ENCODE measurements around the gene MEGF6.

MEGF6 gene

DNA sequence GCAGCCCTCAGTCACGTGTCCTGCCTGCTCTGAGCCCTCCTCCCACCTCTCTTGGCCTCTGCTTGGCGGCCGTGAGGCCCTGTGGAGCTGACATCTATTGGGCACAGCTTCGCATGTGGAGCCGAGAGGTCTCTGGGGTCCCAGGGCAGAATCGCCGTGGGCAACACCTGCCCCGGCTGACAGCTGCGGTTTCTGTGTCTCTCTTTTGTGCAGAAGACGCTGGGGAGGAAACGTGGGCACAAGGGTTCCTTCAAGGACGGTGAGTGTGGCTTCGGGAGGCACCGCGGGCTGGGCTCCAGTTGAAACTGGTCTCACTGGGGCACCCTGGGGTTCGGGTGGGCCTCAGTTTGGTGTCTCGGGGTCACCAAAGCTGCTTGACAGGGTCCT, 145.4 kb downstream of the MEGF6 start:
- ChIA-PET POLR2A (no interaction called here), CTCF (no interaction called here)

DNA sequence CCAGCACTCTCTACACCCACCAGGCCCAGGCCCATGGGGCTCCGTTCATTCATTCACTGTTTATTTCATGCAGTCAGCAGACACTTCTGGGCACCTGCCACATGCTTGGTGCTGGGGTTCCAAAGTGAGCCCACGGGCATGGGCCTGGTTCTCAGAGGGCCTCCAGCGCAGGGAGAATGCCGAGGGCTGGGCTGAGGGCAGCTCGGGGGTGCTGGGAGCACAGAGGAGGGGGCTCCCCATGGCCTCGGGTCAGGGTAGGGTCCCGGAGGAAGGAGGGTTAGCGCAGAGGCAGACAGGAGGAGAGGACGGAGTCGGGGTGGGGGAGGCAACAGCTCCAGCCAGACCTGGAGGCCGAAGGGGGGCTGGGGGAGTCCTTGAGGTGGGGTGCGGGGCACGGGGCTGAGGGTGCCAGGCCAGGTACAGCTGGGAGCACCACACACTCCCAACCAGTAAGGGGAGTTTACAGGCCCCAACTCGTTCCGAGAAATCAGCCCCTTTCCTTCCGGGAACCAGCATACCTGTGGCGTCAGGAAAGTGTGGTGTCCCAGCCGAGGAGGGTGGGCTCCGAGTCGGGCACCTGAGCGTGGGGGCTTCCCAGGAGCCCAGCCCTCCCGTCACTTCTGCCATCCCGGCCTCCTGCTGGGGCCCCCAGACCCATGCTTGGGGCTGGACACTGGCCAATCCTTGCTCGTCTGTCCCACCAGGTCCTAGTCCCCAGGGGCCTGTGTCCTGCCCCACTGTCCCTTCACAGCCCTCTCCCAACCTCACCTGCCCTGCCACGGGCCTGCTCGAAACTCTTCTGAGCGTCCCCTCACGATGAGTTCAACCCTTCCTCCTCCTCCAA, 146.0 kb downstream of the MEGF6 start:
- TF ChIP-seq, protein P1, sequence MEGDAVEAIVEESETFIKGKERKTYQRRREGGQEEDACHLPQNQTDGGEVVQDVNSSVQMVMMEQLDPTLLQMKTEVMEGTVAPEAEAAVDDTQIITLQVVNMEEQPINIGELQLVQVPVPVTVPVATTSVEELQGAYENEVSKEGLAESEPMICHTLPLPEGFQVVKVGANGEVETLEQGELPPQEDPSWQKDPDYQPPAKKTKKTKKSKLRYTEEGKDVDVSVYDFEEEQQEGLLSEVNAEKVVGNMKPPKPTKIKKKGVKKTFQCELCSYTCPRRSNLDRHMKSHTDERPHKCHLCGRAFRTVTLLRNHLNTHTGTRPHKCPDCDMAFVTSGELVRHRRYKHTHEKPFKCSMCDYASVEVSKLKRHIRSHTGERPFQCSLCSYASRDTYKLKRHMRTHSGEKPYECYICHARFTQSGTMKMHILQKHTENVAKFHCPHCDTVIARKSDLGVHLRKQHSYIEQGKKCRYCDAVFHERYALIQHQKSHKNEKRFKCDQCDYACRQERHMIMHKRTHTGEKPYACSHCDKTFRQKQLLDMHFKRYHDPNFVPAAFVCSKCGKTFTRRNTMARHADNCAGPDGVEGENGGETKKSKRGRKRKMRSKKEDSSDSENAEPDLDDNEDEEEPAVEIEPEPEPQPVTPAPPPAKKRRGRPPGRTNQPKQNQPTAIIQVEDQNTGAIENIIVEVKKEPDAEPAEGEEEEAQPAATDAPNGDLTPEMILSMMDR (IDR thresholded peaks at IDR 0.05; ENCODE audit: control extremely low read depth, extremely low read depth, low read depth, missing control alignments) = no peak
- ChIA-PET POLR2A (no interaction called here), CTCF (interaction anchor here (1.6 kb wide), 1 partner anchor 12 kb away, joined by 4 read pairs; no protein-coding TSS in a partner anchor)
- DNase-seq (ENCODE audit: extremely low spot score) = no peak

More for the DNA sequence above, 145.4 kb downstream of the MEGF6 start:
- TF ChIP-seq, protein P1 (IDR thresholded peaks at IDR 0.05; ENCODE audit: control extremely low read depth, extremely low read depth, low read depth, missing control alignments) = no peak
- DNase-seq (ENCODE audit: extremely low spot score) = no peak

DNA sequence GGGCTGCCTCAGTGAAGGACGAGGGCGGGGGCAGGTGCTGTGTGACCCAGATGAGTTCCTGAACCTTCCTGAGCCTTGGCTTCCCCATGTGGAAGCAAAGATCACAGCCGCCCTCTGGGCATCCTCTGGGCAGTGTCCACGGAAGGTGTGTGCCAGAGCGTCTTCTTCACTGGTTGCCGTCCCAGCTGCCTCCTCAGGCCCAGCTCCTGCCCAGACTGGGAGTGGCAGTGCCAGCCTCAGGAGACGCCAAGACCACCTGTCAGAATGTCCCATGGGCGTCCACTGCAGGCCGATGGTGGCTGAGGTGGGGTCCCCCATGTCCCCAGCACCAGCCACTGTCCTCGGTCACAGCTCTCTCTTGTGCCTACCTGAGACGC, 146.7 kb downstream of the MEGF6 start:
- ChIA-PET CTCF (interaction anchor here (1.6 kb wide), 1 partner anchor 12 kb away, joined by 4 read pairs; no protein-coding TSS in a partner anchor), POLR2A (no interaction called here)
- DNase-seq (ENCODE audit: extremely low spot score) = no peak
- TF ChIP-seq, protein P1 (IDR thresholded peaks at IDR 0.05; ENCODE audit: control extremely low read depth, extremely low read depth, low read depth, missing control alignments) = no peak

DNA sequence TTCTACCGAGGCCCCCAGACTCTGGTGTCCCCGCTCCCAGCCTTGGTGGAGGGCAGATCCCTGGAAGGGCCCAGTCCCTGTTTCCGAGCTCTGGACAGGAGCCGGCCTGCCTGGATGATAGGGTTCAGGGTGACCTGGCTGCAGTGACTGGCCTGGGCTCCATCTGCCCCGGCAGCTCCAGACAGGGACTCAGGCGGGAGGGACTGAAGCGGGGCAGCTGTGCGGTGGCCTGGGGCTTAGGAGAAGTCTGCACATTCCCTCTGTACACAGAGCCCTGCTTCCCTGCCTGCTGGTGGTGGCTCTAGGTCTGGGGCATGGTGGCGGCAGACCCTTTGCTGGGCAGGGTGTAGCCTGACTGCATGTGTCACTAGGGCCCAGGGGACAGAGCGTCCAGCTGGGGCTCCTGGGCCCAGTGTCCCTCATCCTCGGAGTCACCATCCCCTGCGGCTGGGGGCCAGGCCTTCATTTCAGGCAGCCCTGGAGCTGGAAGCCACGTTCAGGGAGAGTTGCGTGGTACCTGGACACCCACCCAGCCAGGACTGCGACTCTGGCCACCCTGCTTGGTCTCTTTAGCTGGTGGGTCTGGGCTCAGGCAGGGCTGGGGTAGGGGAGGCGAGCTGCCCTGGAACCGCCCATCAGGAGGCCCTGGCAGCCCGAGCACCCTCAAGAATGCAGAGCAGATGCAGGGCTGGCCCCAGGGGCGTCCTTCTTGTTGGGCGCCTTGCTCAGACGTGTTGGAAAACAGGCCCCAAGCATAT, 147.2 kb downstream of the MEGF6 start:
- no peak for DNase-seq (ENCODE audit: extremely low spot score)
- TF ChIP-seq, protein P1 (IDR thresholded peaks at IDR 0.05; ENCODE audit: control extremely low read depth, extremely low read depth, low read depth, missing control alignments) = no peak
- CTCF ChIA-PET = interaction anchor here (1.6 to 3.0 kb wide), 2 partner anchors 11 kb away, joined by 4 to 19 read pairs; no protein-coding TSS in a partner anchor
- POLR2A ChIA-PET = no interaction called here

DNA sequence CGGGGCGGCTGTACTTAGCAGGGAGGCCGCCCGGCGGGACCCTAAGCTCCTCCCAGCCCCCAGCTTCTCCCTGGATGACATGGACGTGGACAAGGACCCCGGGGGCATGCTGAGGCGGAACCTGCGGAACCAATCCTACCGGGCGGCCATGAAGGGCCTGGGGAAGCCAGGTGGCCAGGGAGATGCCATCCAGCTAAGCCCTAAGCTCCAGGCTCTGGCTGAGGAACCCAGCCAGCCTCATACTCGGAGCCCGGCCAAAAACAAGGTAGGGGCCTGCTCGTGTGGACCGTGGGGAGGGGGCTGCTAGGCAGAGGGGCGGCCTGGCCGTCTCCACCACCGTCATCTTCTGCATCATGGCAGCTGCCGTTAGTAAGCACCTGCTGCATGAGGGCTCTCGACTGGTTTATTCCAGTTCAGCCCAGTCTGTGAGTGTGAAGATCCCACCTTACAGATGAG, 147.9 kb downstream of the MEGF6 start:
- ChIA-PET POLR2A (no interaction called here), CTCF (interaction anchor here (3.0 kb wide), 1 partner anchor 11 kb away, joined by 19 read pairs; no protein-coding TSS in a partner anchor)
- TF ChIP-seq, protein P1 (IDR thresholded peaks at IDR 0.05; ENCODE audit: control extremely low read depth, extremely low read depth, low read depth, missing control alignments) = no peak
- DNase-seq (ENCODE audit: extremely low spot score) = no peak

DNA sequence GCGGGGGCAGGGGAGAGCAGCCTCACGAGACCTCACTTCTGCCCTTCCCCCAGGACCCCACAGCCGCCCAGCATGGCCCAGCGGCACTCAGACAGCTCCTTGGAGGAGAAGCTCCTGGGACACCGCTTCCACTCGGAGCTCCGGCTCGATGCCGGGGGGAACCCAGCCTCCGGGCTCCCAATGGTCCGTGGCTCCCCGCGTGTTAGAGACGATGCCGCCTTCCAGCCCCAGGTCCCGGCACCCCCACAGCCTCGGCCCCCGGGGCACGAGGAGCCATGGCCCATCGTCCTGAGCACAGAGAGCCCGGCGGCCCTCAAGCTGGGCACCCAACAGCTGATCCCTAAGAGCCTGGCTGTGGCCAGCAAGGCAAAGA, 148.3 kb downstream of the MEGF6 start:
- DNase-seq (ENCODE audit: extremely low spot score) = no peak
- POLR2A ChIA-PET = no interaction called here
- CTCF ChIA-PET = interaction anchor here (3.0 kb wide), 1 partner anchor 10 kb away, joined by 19 read pairs; no protein-coding TSS in a partner anchor
- TF ChIP-seq, protein P1 (IDR thresholded peaks at IDR 0.05; ENCODE audit: control extremely low read depth, extremely low read depth, low read depth, missing control alignments) = no peak
